CD4-positive, alpha-beta T cell (primary cell): Measurements from ENCODE around the gene PTDSS2. TPM values are rescaled to one million over a fixed set of nuclear protein-coding genes. Genes with fewer than 3 reads are reported as not detected.

Experiments
- ATAC-seq: fragments of 200-7000 bp; cut with Tn5 transposase; one replicate; pipeline ENCODE4 v1.10.0; 2022; ENCODE audit warnings: mild to moderate bottlenecking; ENCODE audit not compliant: poor library complexity
- CTCF ChIA-PET: fragments of 350-600 bp; sonication (Branson Sonifier 250); formaldehyde crosslinking; loops from one replicate; lab custom pipeline; 2021; ENCODE audit warnings: antibody characterized with exemption, inconsistent platforms; lab: Charles Lee
- POLR2A ChIA-PET: fragments of 350-600 bp; sonication (Branson Sonifier 250); formaldehyde crosslinking; loops from one replicate; lab custom pipeline; 2021; ENCODE audit warnings: antibody characterized with exemption, inconsistent platforms; lab: Charles Lee
- DNase-seq, 14 experiments: peaks; one replicate each; pipeline ENCODE4 v3.0.0-alpha.2; 2013 to 2020; ENCODE audit warnings: mixed read lengths in 2 of 14
- H3K27ac ChIP-seq, 2 donors: one replicate each; pipeline versions ENCODE4 v1.5.1 to v1.7.0; 2013; ENCODE audit warnings: low read length in 2 of 2, low read depth in 1 of 2, mild to moderate bottlenecking in 1 of 2
- H3K27me3 ChIP-seq, 2 experiments: 1 replicate in 1 of 2; 2 replicates in 1 of 2; pipeline versions ENCODE4 v1.6.1 to v1.7.0; 2013; ENCODE audit warnings: low read length in 2 of 2, control low read depth in 1 of 2, mild to moderate bottlenecking in 1 of 2, moderate library complexity in 1 of 2; ENCODE audit not compliant: insufficient read depth in 2 of 2, control insufficient read depth in 1 of 2
- H3K36me3 ChIP-seq: one replicate; pipeline ENCODE4 v1.6.1; 2013; ENCODE audit warnings: low read length, control low read depth; ENCODE audit not compliant: insufficient read depth
- H3K4me1 ChIP-seq: one replicate; pipeline ENCODE4 v1.6.1; 2013; ENCODE audit warnings: low read length, control low read depth; ENCODE audit not compliant: insufficient read depth
- H3K4me3 ChIP-seq: one replicate; pipeline ENCODE4 v1.5.1; 2013; ENCODE audit warnings: mild to moderate bottlenecking, low read length, moderate library complexity
- H3K9me3 ChIP-seq, 2 experiments: 1 replicate in 1 of 2; 2 replicates in 1 of 2; pipeline versions ENCODE4 v1.6.1 to v1.7.0; 2013; ENCODE audit warnings: low read length in 2 of 2, mild to moderate bottlenecking in 2 of 2, control low read depth in 1 of 2, moderate library complexity in 1 of 2; ENCODE audit not compliant: control insufficient read depth in 1 of 2, insufficient read depth in 1 of 2
- H3K27ac Mint-ChIP-seq: one replicate; pipeline ENCODE4 v1.8.0; 2020; ENCODE audit warnings: mixed read lengths
- H3K27me3 Mint-ChIP-seq: one replicate; pipeline ENCODE4 v1.8.0; 2021; ENCODE audit warnings: mixed read lengths
- H3K36me3 Mint-ChIP-seq: one replicate; pipeline ENCODE4 v1.8.0; 2021; ENCODE audit warnings: low read depth, mixed read lengths
- H3K4me1 Mint-ChIP-seq: one replicate; pipeline ENCODE4 v1.8.0; 2021; ENCODE audit warnings: low read depth, mixed read lengths
- H3K4me3 Mint-ChIP-seq: one replicate; pipeline ENCODE4 v1.8.0; 2020; ENCODE audit warnings: mild to moderate bottlenecking, mixed read lengths
- H3K9me3 Mint-ChIP-seq: one replicate; pipeline ENCODE4 v1.8.0; 2020; ENCODE audit warnings: mixed read lengths
- intact Hi-C, 2 experiments: fragments of 100-400 bp; cut with DNase I in 1 of 2; cut with micrococcal nuclease in 1 of 2; formaldehyde crosslinking; loops; one replicate each; pipeline versions ENCODE4 v1.15.1 to v1.9.0; 2023 to 2025; cut with DNase I, micrococcal nuclease
- total RNA-seq, 174 experiments: library from RNA in 2 of 174; stranded (reverse) in 2 of 174; gene quantifications; one replicate each; pipeline ENCODE4 v1.2.3 and lab custom pipeline; 2021 to 2026
- TF ChIP-seq, protein P1 (sequence below): fragments of 200-600 bp; IDR thresholded peaks from one replicate; pipeline ENCODE4 v1.8.0; 2022; ENCODE audit warnings: antibody characterized with exemption, mild to moderate bottlenecking

The PTDSS2 gene
- total RNA-seq, 2 experiments from 2014 or later, result 15.2 to 18.4 TPM

DNA sequence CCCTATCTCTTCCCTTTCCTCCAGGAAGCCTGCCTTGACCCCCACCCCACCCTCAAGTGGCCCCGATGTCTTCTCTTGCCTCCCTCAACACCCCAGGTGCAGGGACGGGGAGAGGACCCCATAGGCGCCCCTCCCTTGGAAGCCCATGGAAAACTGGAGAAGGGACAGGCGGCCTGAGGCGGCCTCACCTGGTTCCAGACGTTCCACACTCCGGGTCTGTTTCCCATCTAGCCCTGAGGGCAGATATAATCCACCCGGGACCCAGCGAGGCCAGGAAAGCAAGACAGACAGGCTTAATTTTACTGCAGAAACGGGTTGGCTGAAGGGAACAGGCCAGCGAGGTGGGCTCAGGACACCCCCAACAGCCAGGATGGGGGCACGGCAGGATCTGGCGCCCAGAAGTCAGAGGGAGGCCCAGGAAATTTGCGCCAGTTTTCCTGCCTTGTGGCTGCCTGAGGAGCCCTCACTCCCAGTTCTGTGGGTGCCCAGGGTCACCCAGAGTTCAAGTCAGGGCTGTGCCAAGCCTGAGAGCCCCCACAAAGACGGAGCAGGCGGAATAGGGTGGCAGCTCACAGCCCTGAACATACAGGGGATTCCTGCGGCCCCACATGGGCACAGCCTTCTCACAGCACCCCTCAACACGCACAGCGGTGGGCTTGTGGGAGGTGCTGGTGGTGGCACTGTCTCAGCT lies 32.3 kb upstream of the PTDSS2 start:
- peaks cover 31% of the 10 kb centered on the region for H3K4me1 Mint-ChIP-seq
- intact Hi-C loops, result loop anchor here in 1 of 2 experiments (2.0 to 10.0 kb wide), 2 partner anchors 23 to 53 kb away; partner anchors contain the start of gene B4GALNT4
- Histone ChIP-seq H3K9me3 (no peaks in the 10 kb centered on the region), H3K27ac (no peak overlapping the region), H3K4me1 (peaks cover 43% of the 10 kb centered on the region), H3K36me3 (peaks cover under 1% of the 10 kb centered on the region), H3K4me3 (peak overlapping the region; percentile 10), H3K27me3 (no peaks in the 10 kb centered on the region)
- ATAC-seq, result no peak
- peak overlapping the region; percentile 86 for H3K4me3 Mint-ChIP-seq
- peaks cover 18% of the 10 kb centered on the region for H3K36me3 Mint-ChIP-seq
- POLR2A ChIA-PET, result interaction anchor here (1.0 to 4.7 kb wide), 7 partner anchors 12 to 211 kb away, joined by 3 to 75 read pairs (median 13); partner anchors contain the start of genes ANO9, BET1L, PTDSS2 and RIC8A
- TF ChIP-seq, protein P1, sequence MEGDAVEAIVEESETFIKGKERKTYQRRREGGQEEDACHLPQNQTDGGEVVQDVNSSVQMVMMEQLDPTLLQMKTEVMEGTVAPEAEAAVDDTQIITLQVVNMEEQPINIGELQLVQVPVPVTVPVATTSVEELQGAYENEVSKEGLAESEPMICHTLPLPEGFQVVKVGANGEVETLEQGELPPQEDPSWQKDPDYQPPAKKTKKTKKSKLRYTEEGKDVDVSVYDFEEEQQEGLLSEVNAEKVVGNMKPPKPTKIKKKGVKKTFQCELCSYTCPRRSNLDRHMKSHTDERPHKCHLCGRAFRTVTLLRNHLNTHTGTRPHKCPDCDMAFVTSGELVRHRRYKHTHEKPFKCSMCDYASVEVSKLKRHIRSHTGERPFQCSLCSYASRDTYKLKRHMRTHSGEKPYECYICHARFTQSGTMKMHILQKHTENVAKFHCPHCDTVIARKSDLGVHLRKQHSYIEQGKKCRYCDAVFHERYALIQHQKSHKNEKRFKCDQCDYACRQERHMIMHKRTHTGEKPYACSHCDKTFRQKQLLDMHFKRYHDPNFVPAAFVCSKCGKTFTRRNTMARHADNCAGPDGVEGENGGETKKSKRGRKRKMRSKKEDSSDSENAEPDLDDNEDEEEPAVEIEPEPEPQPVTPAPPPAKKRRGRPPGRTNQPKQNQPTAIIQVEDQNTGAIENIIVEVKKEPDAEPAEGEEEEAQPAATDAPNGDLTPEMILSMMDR, result no peak
- CTCF ChIA-PET, result interaction anchor here (3.2 to 3.3 kb wide), 2 partner anchors 11 to 30 kb away, joined by 16 read pairs; no protein-coding TSS in a partner anchor
- no peaks in the 10 kb centered on the region for H3K9me3 Mint-ChIP-seq
- H3K27ac Mint-ChIP-seq, result peak overlapping the region; percentile 78
- peak in 1 of 14 experiments; percentile 6 for DNase-seq
- no peaks in the 10 kb centered on the region for H3K27me3 Mint-ChIP-seq

DNA sequence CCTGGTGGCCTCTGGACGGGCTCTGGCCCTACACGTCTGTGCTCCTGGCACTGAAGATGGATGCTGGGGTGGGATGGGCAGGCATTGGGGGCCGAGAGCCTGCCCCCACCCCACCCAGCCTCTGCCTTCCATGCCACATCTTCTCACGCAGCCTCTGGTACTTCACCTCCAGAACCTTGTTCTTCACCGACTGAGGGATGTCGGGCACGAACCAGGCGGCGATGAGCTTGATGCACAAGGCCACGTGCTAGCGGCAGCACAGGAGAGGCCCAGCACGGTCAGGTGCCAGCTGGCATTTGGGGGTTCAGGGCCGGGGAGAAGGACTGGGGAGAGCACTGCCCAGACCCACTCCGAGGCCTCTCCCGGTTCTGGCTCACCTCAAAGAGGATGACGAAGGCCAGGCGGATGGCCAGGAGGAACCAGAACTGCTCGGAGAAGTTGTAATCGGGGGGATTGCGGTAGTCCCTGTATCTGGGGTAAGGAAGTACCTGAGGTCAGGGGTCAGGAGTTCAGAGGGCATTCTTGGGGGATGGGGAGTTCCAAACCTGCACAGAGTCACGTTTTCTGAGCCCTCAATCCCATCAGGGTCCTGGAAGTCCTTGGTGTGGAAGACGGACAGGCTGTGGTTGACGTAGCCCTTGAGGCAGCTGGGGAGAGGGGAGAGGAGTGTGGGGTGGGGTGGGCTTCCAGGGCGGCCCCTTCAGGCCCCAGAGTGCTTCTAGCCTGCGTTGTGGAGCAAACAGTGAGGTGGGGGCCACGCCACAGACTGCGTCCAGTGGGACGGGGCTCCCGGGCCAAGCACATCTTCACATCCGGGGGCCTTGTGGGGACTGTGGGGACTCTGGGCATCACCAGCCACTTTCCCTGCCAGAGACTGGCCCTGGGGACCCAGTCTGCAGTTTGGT lies 31.5 kb upstream of the PTDSS2 start:
- ATAC-seq (no peak), DNase-seq (peak in 1 of 14 experiments; percentile 4)
- Mint-ChIP-seq H3K36me3 (peaks cover 15% of the 10 kb centered on the region), H3K9me3 (no peaks in the 10 kb centered on the region), H3K27me3 (no peaks in the 10 kb centered on the region), H3K4me1 (peaks cover 24% of the 10 kb centered on the region), H3K4me3 (peak overlapping the region; percentile 67), H3K27ac (peak overlapping the region; percentile 78)
- Histone ChIP-seq H3K27ac (no peak overlapping the region), H3K36me3 (peaks cover 2% of the 10 kb centered on the region), H3K9me3 (no peaks in the 10 kb centered on the region), H3K4me1 (peaks cover 35% of the 10 kb centered on the region), H3K27me3 (no peaks in the 10 kb centered on the region), H3K4me3 (no peak overlapping the region)
- intact Hi-C loops, result loop anchor here in 1 of 2 experiments (10.0 kb wide), 1 partner anchor 54 kb away; the partner anchor contains the start of gene B4GALNT4
- ChIA-PET POLR2A (interaction anchor here (4.7 kb wide), 1 partner anchor 31 kb away, joined by 63 read pairs; the partner anchor contains the start of gene PTDSS2), CTCF (no interaction called here)
- TF ChIP-seq, protein P1, result no peak

DNA sequence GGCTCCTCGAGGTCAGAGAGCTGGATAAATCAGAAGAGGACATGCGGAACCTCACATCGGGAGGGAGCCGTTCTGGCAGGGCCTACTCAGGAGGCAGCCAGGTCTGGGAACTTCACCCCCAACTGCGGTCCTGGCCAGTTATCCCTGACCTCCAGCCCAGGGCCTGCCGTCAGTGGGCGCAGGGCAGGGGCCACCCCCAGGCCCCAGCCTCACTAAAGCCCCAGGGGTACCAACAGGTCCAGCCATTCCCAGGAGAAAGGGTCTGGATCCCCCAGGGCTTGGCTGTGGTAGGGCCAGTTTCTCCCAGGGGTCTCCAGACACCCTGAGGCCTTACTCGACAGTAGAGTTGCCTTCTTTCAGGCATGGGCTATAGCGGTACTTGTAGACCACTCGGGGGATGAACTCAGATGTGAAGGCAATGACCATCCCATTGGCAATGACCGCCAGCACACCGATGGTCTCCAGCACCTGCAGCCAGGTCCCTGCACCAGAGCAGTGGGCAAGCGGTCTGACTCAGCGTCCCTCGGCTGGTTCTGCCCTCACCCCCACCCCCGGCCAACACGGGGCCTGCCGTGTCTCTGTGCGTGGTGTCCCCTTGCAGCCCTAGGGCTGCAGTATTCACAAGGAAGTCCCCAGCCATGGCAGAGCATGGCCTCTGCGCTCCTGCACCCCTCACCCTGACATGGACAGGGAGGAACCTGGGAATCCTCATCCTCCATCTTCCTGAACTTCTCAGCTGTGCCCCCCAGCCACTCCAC lies 30.7 kb upstream of the PTDSS2 start:
- H3K27me3 Mint-ChIP-seq, result no peaks in the 10 kb centered on the region

More for the DNA sequence above, 30.7 kb upstream of the PTDSS2 start:
- Mint-ChIP-seq H3K9me3 (no peaks in the 10 kb centered on the region), H3K4me3 (peak overlapping the region; percentile 51), H3K27ac (no peak overlapping the region), H3K36me3 (peaks cover 15% of the 10 kb centered on the region), H3K4me1 (peaks cover 20% of the 10 kb centered on the region)
- Histone ChIP-seq H3K4me1 (peaks cover 30% of the 10 kb centered on the region), H3K4me3 (no peak overlapping the region), H3K27ac (no peak overlapping the region), H3K9me3 (no peaks in the 10 kb centered on the region), H3K36me3 (peaks cover 6% of the 10 kb centered on the region), H3K27me3 (no peaks in the 10 kb centered on the region)
- intact Hi-C loops, result loop anchor here in 1 of 2 experiments (10.0 kb wide), 1 partner anchor 55 kb away; the partner anchor contains the start of gene B4GALNT4
- ATAC-seq (no peak), DNase-seq (peak in 1 of 14 experiments; percentile 4)
- ChIA-PET CTCF (no interaction called here), POLR2A (no interaction called here)
- TF ChIP-seq, protein P1, result no peak
